ENCODE results near the gene SV2C.

DNA sequence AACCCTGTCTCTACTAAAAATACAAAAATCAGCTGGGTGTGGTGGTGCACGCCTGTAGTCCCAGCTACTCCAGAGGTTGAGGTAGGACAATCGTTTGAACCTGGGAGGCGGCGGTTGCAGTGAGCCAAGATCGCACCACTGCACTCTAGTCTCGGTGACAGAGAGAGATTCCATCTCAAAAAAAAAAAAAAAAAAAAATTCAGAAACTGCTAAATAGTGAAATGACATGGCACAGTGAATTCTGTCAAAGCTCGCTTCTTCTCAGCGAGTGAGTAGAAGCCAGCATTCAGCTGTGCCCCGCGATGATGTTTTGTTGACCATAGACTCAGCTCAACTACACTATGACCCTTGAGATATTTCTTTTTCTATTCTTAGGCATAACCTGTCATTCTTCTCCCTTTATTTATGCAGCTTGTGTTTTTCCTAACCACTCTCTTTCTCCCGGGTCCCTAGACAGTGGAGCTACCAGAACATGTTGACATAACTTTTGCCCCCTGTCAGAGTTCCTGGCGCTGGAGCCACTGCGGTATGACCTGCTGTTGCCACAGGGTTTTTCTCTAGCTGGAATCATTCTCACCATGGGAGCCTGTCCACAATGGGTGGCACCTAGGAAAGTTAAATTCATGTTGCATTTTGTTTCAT lies 306.5 kb downstream of the SV2C start:
- TF ChIP-seq, protein P1, sequence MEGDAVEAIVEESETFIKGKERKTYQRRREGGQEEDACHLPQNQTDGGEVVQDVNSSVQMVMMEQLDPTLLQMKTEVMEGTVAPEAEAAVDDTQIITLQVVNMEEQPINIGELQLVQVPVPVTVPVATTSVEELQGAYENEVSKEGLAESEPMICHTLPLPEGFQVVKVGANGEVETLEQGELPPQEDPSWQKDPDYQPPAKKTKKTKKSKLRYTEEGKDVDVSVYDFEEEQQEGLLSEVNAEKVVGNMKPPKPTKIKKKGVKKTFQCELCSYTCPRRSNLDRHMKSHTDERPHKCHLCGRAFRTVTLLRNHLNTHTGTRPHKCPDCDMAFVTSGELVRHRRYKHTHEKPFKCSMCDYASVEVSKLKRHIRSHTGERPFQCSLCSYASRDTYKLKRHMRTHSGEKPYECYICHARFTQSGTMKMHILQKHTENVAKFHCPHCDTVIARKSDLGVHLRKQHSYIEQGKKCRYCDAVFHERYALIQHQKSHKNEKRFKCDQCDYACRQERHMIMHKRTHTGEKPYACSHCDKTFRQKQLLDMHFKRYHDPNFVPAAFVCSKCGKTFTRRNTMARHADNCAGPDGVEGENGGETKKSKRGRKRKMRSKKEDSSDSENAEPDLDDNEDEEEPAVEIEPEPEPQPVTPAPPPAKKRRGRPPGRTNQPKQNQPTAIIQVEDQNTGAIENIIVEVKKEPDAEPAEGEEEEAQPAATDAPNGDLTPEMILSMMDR (IDR thresholded peaks at IDR 0.05; ENCODE audit: borderline replicate concordance, extremely low read depth, low read length, poor library complexity, severe bottlenecking), result no peak
- no peak for TF ChIP-seq EZH2 (IDR thresholded peaks at IDR 0.05; ENCODE audit: borderline replicate concordance, low read depth, low read length, severe bottlenecking)
